Fibroblast of lung (primary cell): Measurements from ENCODE around the gene KLHL20.
"Not testable (repeated sequence)": the region's sequence is repeated elsewhere in the genome, so short reads cannot be mapped to it uniquely, and the experiment has no call there.

Experiments used
- EZH2 ChIP-seq: IDR thresholded peaks from 2 replicates; pipeline ENCODE4 v1.5.1; 2012; ENCODE audit warnings: low read length, control low read depth, mild to moderate bottlenecking; ENCODE audit errors: missing control alignments
- TF ChIP-seq, protein P1 (sequence below), 2 donors: IDR thresholded peaks in 1 of 2; conservative IDR thresholded peaks in 1 of 2; 1 replicate in 1 of 2; 2 replicates in 1 of 2; pipeline ENCODE4 v1.5.1; 2011 to 2012; ENCODE audit warnings: low read length in 2 of 2, control low read depth in 1 of 2, inconsistent platforms in 1 of 2, low read depth in 1 of 2, mild to moderate bottlenecking in 1 of 2

DNA sequence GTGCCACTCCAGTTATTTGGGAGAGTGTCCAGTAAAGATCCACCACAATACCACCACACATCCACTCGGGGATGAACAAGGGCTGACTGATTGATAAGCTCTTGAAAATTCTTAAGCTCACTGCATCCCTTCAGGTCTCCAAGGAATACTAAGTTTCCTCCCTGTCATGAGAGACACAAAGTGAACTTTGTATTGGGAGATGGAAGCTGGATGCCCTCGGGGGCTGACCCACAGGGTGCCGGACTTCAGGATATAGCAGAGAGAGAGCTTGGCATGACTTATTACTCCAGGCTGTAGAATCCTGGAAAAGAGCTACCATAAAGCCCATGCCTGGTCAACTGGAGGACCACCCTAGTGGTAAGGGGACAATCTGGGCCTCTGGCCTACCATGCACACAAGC, 29.7 kb upstream of the KLHL20 start:
- TF ChIP-seq, protein P1, sequence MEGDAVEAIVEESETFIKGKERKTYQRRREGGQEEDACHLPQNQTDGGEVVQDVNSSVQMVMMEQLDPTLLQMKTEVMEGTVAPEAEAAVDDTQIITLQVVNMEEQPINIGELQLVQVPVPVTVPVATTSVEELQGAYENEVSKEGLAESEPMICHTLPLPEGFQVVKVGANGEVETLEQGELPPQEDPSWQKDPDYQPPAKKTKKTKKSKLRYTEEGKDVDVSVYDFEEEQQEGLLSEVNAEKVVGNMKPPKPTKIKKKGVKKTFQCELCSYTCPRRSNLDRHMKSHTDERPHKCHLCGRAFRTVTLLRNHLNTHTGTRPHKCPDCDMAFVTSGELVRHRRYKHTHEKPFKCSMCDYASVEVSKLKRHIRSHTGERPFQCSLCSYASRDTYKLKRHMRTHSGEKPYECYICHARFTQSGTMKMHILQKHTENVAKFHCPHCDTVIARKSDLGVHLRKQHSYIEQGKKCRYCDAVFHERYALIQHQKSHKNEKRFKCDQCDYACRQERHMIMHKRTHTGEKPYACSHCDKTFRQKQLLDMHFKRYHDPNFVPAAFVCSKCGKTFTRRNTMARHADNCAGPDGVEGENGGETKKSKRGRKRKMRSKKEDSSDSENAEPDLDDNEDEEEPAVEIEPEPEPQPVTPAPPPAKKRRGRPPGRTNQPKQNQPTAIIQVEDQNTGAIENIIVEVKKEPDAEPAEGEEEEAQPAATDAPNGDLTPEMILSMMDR (conservative IDR thresholded peaks at IDR 0.05 in 1 of 2, IDR thresholded peaks at IDR 0.05 in 1 of 2; ENCODE audit: low read depth in 1 of 2, low read length in 2 of 2): not testable (repeated sequence)
- not testable (repeated sequence) for TF ChIP-seq EZH2
